ENCODE results near the gene GFRAL.

The GFRAL gene

DNA sequence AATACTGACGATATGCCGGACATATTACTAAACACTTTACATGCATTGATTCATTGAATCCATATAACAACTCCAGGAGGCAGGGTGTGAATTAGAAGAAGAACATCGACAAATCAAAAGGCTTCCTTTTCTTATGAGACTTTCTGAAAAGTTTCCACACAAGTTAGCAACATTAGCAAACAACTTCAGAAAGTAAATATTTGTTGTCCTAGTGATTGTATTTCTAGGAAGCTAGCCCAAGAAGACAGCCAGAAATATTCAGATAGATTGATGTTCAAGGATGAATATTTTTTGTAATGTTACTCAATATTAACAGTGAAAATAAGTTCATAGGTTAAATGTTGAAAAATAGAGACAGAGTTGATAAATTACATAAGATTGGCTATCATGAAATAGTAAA lies 120.6 kb downstream of the GFRAL start:
- H3K4me3 ChIP-seq (ENCODE audit: low read depth, low read length), result no peak overlapping the region
- DNase-seq (ENCODE audit: low read depth), result no peak
- TF ChIP-seq, protein P1, sequence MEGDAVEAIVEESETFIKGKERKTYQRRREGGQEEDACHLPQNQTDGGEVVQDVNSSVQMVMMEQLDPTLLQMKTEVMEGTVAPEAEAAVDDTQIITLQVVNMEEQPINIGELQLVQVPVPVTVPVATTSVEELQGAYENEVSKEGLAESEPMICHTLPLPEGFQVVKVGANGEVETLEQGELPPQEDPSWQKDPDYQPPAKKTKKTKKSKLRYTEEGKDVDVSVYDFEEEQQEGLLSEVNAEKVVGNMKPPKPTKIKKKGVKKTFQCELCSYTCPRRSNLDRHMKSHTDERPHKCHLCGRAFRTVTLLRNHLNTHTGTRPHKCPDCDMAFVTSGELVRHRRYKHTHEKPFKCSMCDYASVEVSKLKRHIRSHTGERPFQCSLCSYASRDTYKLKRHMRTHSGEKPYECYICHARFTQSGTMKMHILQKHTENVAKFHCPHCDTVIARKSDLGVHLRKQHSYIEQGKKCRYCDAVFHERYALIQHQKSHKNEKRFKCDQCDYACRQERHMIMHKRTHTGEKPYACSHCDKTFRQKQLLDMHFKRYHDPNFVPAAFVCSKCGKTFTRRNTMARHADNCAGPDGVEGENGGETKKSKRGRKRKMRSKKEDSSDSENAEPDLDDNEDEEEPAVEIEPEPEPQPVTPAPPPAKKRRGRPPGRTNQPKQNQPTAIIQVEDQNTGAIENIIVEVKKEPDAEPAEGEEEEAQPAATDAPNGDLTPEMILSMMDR (IDR thresholded peaks at IDR 0.05; ENCODE audit: insufficient read depth, low read depth, low read length, missing control alignments), result no peak

DNA sequence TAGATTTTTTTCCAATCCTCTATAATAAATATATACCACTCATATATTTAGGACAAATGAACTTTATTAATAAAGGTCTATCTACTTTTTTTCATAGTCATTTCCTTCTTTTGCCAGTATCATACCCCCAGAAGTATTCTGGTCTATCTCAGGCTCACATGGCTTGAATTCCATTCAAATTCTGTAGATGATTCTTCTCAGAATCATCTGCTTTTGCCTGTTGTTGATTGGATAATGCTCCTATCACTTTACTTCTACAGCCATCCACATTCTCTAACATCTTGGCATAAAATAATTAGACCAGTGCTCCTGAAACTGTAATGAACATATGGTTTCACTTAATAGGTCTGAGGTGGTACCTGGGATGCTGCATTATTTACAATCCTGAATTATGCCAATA lies 121.2 kb downstream of the GFRAL start:
- no peak overlapping the region for H3K4me3 ChIP-seq (ENCODE audit: low read depth, low read length)
- DNase-seq (ENCODE audit: low read depth), result no peak
- TF ChIP-seq, protein P1 (IDR thresholded peaks at IDR 0.05; ENCODE audit: insufficient read depth, low read depth, low read length, missing control alignments), result no peak

DNA sequence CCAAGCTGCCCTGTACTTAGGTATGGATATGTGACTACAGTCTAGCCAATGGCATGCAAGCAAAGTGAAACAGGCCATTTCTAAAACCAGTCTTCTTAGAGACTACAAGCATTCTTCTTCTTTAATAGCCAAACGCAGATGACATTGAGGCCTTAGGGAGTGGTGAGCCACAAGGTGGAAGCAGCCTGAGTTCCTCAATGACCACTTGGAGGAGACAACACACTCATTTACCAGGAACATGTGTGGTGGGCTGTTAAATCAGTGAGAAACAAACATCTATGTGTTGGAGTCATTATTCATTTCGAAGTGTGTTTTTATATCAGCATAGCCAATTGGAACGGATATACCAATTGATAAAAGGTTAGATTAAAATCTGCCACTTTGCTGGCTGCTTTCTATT lies 122.0 kb downstream of the GFRAL start:
- no peak overlapping the region for H3K4me3 ChIP-seq (ENCODE audit: low read depth, low read length)
- TF ChIP-seq, protein P1 (IDR thresholded peaks at IDR 0.05; ENCODE audit: insufficient read depth, low read depth, low read length, missing control alignments), result no peak
- peak; percentile 4 for DNase-seq (ENCODE audit: low read depth)

DNA sequence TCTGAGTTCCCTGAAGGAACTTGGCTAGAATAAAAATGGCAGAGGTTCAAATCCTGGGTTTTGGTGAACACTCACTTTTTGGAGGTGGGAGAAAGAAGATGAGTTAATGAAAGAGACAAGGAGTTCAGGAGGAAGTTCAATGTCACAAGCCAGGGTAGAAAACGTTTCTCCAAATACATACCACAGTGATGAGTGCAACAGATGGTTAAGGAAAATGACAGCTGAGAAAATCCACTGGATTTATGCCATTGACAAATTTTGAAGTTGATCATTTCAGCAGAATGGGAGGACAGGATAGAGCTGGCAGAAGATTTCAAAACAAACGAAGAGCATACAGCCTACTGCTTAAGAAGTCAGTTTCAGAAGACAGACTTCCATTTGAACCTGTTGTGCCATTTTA lies 122.7 kb downstream of the GFRAL start:
- DNase-seq (ENCODE audit: low read depth), result no peak
- H3K4me3 ChIP-seq (ENCODE audit: low read depth, low read length), result no peak overlapping the region
- TF ChIP-seq, protein P1 (IDR thresholded peaks at IDR 0.05; ENCODE audit: insufficient read depth, low read depth, low read length, missing control alignments), result no peak
